HG03439 (cell line): Measurements from ENCODE around the gene ABR.
"Not testable (repeated sequence)": the region's sequence is repeated elsewhere in the genome, so short reads cannot be mapped to it uniquely, and the experiment has no call there.

Source experiments
- ATAC-seq: cut with Tn5 transposase; IDR thresholded peaks from one replicate; pipeline ENCODE4 v1.9.1; 2021; ENCODE audit warnings: mild to moderate bottlenecking, moderate library complexity; ENCODE audit not compliant: unreplicated experiment

Gene ABR

GRCh38 chr17:1202291-1202690 lies 22.5 kb upstream of the ABR start:
- no peak for ATAC-seq

GRCh38 chr17:1201132-1201702 lies 21.4 kb upstream of the ABR start:
- ATAC-seq, result no peak

- not testable (repeated sequence) for ATAC-seq
These were observed 19.5 kb upstream of the ABR start for GRCh38 chr17:1199271-1199743.

GRCh38 chr17:1197781-1198490 lies 18.2 kb upstream of the ABR start:
- ATAC-seq, result no peak

GRCh38 chr17:1197379-1197778 lies 17.6 kb upstream of the ABR start:
- ATAC-seq, result no peak

- no peak for ATAC-seq
These were observed 17.2 kb upstream of the ABR start for GRCh38 chr17:1196946-1197345.

- ATAC-seq, result no peak
These were observed 13.3 kb upstream of the ABR start for GRCh38 chr17:1192911-1193699.

GRCh38 chr17:1190751-1191331 lies 11.1 kb upstream of the ABR start:
- ATAC-seq, result no peak

GRCh38 chr17:1188812-1189504 lies 9.2 kb upstream of the ABR start:
- no peak for ATAC-seq

- peak; percentile 35 for ATAC-seq
These were observed 7.4 kb upstream of the ABR start for GRCh38 chr17:1186923-1187771.

- ATAC-seq, result no peak
These were observed 6.5 kb upstream of the ABR start for GRCh38 chr17:1186214-1186820.

GRCh38 chr17:1183171-1183873 lies 3.5 kb upstream of the ABR start:
- peak; percentile 35 for ATAC-seq

- ATAC-seq, result no peak
These were observed 3.0 kb upstream of the ABR start for GRCh38 chr17:1182811-1183170.

- no peak for ATAC-seq
These were observed 2.0 kb upstream of the ABR start for GRCh38 chr17:1181753-1182137.

GRCh38 chr17:1180958-1181752 lies 1.4 kb upstream of the ABR start:
- no peak for ATAC-seq

GRCh38 chr17:1179112-1179817 lies 516 bp downstream of the ABR start:
- ATAC-seq, result no peak

- ATAC-seq, result no peak
These were observed 2.6 kb downstream of the ABR start for GRCh38 chr17:1177016-1177700.
